PC-3 (cell line): ENCODE results near the gene COL25A1. TPM values are rescaled to one million over a fixed set of nuclear protein-coding genes. Genes with fewer than 3 reads are reported as not detected.

Source experiments
- ATAC-seq: fragments of 200-7000 bp; cut with Tn5 transposase; 2 replicates; pipeline ENCODE4 v1.9.1; 2020; ENCODE audit warnings: mild to moderate bottlenecking, moderate library complexity
- BruUV-seq: library from RNA; stranded (reverse); fragments of 400-500 nt; replicated peaks from 2 replicates; lab custom pipeline; 2021; lab: Mats Ljungman, UMichigan
- CTCF ChIA-PET: fragments of 300-600 bp; sonication (Branson Sonifier 250); formaldehyde crosslinking; loops from one replicate; lab custom pipeline; 2022; ENCODE audit warnings: antibody characterized with exemption; lab: Charles Lee
- POLR2A ChIA-PET: fragments of 300-600 bp; sonication (Branson Sonifier 250); formaldehyde crosslinking; loops from one replicate; lab custom pipeline; 2022; ENCODE audit warnings: antibody characterized with exemption; ENCODE audit not compliant: unreplicated experiment; lab: Charles Lee
- DNase-seq: peaks from one replicate; pipeline ENCODE4 v3.0.0-alpha.2; 2015
- H2AFZ ChIP-seq: fragments of 300-600 bp; sonication (generic); 2 replicates; pipeline ENCODE4 v1.6.0; 2016; ENCODE audit warnings: antibody characterized with exemption, low read length
- H3F3A ChIP-seq: fragments of 300-600 bp; sonication (generic); one replicate; pipeline ENCODE4 v1.6.0; 2017; ENCODE audit warnings: antibody characterized with exemption, low read length, control low read depth, mild to moderate bottlenecking; ENCODE audit not compliant: unreplicated experiment
- H3K27ac ChIP-seq: fragments of 300-600 bp; sonication (generic); 2 replicates; pipeline ENCODE4 v1.5.1; 2016; ENCODE audit warnings: mild to moderate bottlenecking, low read length
- H3K27me3 ChIP-seq: fragments of 300-600 bp; sonication (generic); 2 replicates; pipeline ENCODE4 v1.6.1; 2016; ENCODE audit warnings: low read length, mixed read lengths
- H3K36me3 ChIP-seq: fragments of 300-600 bp; sonication (generic); 2 replicates; pipeline ENCODE4 v1.6.1; 2016; ENCODE audit warnings: low read depth, mixed run types, low read length, mixed read lengths
- H3K4me1 ChIP-seq: fragments of 300-600 bp; sonication (generic); 2 replicates; pipeline ENCODE4 v1.5.1; 2016; ENCODE audit warnings: low read length; ENCODE audit not compliant: insufficient read depth
- H3K4me2 ChIP-seq: fragments of 300-600 bp; sonication (generic); 2 replicates; pipeline ENCODE4 v1.6.0; 2016; ENCODE audit warnings: low read length
- H3K4me3 ChIP-seq: fragments of 300-600 bp; sonication (generic); 2 replicates; pipeline ENCODE4 v1.5.1; 2016; ENCODE audit warnings: mild to moderate bottlenecking, low read length, mixed read lengths
- H3K79me2 ChIP-seq: fragments of 300-600 bp; sonication (generic); 2 replicates; pipeline ENCODE4 v1.6.1; 2017; ENCODE audit warnings: low read length, mixed read lengths
- H3K9ac ChIP-seq: fragments of 300-600 bp; sonication (generic); 2 replicates; pipeline ENCODE4 v1.6.0; 2016; ENCODE audit warnings: mild to moderate bottlenecking, low read length
- H3K9me2 ChIP-seq: fragments of 300-600 bp; sonication (generic); replicated peaks from 2 replicates; pipeline ENCODE4 v1.6.1; 2016; ENCODE audit warnings: mixed run types, low read length, mixed read lengths
- H3K9me3 ChIP-seq: fragments of 300-600 bp; sonication (generic); 2 replicates; pipeline ENCODE4 v1.6.1; 2016; ENCODE audit warnings: low read length, mixed read lengths
- H4K20me1 ChIP-seq: fragments of 300-600 bp; sonication (generic); 2 replicates; pipeline ENCODE4 v1.6.1; 2016; ENCODE audit warnings: low read length, mixed read lengths
- CTCF ChIP-seq: fragments of 300-600 bp; sonication (generic); conservative IDR thresholded peaks from 2 replicates; pipeline ENCODE4 v1.5.1; 2017; ENCODE audit warnings: antibody characterized with exemption, low read depth, mild to moderate bottlenecking, low read length
- EZH2 ChIP-seq: fragments of 300-600 bp; sonication (generic); IDR thresholded peaks from one replicate; pipeline ENCODE4 v1.6.1; 2017; ENCODE audit warnings: antibody characterized with exemption, mild to moderate bottlenecking, low read length; ENCODE audit not compliant: unreplicated experiment
- EZH2phosphoT487 ChIP-seq: fragments of 300-600 bp; sonication (generic); IDR thresholded peaks from 2 replicates; pipeline ENCODE4 v1.6.1; 2018; ENCODE audit warnings: mild to moderate bottlenecking, antibody characterized with exemption, low read length, borderline replicate concordance
- intact Hi-C: fragments of 100-400 bp; cut with micrococcal nuclease; formaldehyde crosslinking; loops from 2 replicates; pipeline ENCODE4 v1.9.0; 2023
- total RNA-seq: library from RNA; depleted of rRNA; stranded (reverse); fragments of >200 nt; gene quantifications from 2 replicates; pipeline ENCODE4 v1.2.3, GENCODE V29; 2014

The COL25A1 gene
- total RNA-seq, 1 experiment from 2014 or later: not detected

- Histone ChIP-seq H3K9ac (no peak overlapping the region), H3K4me1 (no peaks in the 10 kb centered on the region), H3K9me3 (no peaks in the 10 kb centered on the region), H4K20me1 (no peaks in the 10 kb centered on the region), H3K27me3 (peaks cover 14% of the 10 kb centered on the region; the same call in 1 of the 2 replicates), H3K27ac (no peak overlapping the region), H3K4me3 (no peak overlapping the region), H3K79me2 (no peaks in the 10 kb centered on the region), H3K36me3 (no peaks in the 10 kb centered on the region), H3K4me2 (no peak overlapping the region), H3K9me2 (no peaks in the 10 kb centered on the region), H2AFZ (no peak overlapping the region), H3F3A (no peaks in the 10 kb centered on the region)
- TF ChIP-seq EZH2: no peak
- TF ChIP-seq EZH2phosphoT487: no peak
- TF ChIP-seq CTCF: no peak
- no TSS peak for BruUV-seq
- ChIA-PET CTCF (no interaction called here), POLR2A (no interaction called here)
- DNase-seq (no peak), ATAC-seq (no peak)
- intact Hi-C loops: no loop called here
Measured at GRCh38 chr4:108931926-108932325, 370.5 kb downstream of the COL25A1 start.

- no peak overlapping the region for H3K9ac ChIP-seq
- CTCF ChIA-PET: no interaction called here
- no peaks in the 10 kb centered on the region for H3K4me1 ChIP-seq
- H3K4me2 ChIP-seq: no peak overlapping the region
- POLR2A ChIA-PET: no interaction called here
- no peaks in the 10 kb centered on the region for H4K20me1 ChIP-seq
- no peak for ATAC-seq
- no peaks in the 10 kb centered on the region for H3F3A ChIP-seq
- intact Hi-C loops: no loop called here
- DNase-seq: no peak
- no peaks in the 10 kb centered on the region for H3K9me2 ChIP-seq
- H2AFZ ChIP-seq: no peak overlapping the region
- H3K27me3 ChIP-seq: peaks cover 17% of the 10 kb centered on the region; the same call in 1 of the 2 replicates
- TF ChIP-seq EZH2phosphoT487 (no peak), EZH2 (no peak)
- no peaks in the 10 kb centered on the region for H3K36me3 ChIP-seq
- no TSS peak for BruUV-seq
- H3K4me3 ChIP-seq: no peak overlapping the region
- no peaks in the 10 kb centered on the region for H3K9me3 ChIP-seq
- no peaks in the 10 kb centered on the region for H3K79me2 ChIP-seq
- H3K27ac ChIP-seq: no peak overlapping the region
Measured at GRCh38 chr4:108930186-108930585, 372.3 kb downstream of the COL25A1 start.

- no peak for DNase-seq
- Histone ChIP-seq H3K4me1 (no peaks in the 10 kb centered on the region), H3K9me2 (no peaks in the 10 kb centered on the region), H3K4me2 (no peak overlapping the region), H3K79me2 (no peaks in the 10 kb centered on the region), H3K4me3 (no peak overlapping the region), H3K36me3 (no peaks in the 10 kb centered on the region), H3F3A (no peaks in the 10 kb centered on the region), H3K27me3 (peaks cover 19% of the 10 kb centered on the region), H3K9ac (no peak overlapping the region), H3K9me3 (no peaks in the 10 kb centered on the region), H4K20me1 (no peaks in the 10 kb centered on the region), H3K27ac (no peak overlapping the region), H2AFZ (no peak overlapping the region)
- intact Hi-C loops: no loop called here
- CTCF ChIA-PET: no interaction called here
- ATAC-seq: no peak
- POLR2A ChIA-PET: no interaction called here
- no peak for TF ChIP-seq CTCF
- no peak for TF ChIP-seq EZH2
- no peak for TF ChIP-seq EZH2phosphoT487
- no TSS peak for BruUV-seq
Measured at GRCh38 chr4:108926781-108927180, 375.7 kb downstream of the COL25A1 start.
